GM12874 (cell line): ENCODE data around the gene ARHGAP33.

Experiments
- CTCF ChIP-seq: IDR thresholded peaks from 2 replicates; pipeline ENCODE4 v1.5.1; 2011; ENCODE audit warnings: low read depth, mild to moderate bottlenecking, control low read depth, low read length, moderate library complexity; ENCODE audit not compliant: insufficient read depth

The ARHGAP33 gene

GRCh38 chr19:35816846-35817245 is 41.5 kb downstream of the ARHGAP33 start:
- no peak for TF ChIP-seq CTCF

- no peak for TF ChIP-seq CTCF
Observed at GRCh38 chr19:35818445-35818844, 43.1 kb downstream of the ARHGAP33 start.

GRCh38 chr19:35822579-35822978 is 47.2 kb downstream of the ARHGAP33 start:
- TF ChIP-seq CTCF = no peak

- TF ChIP-seq CTCF = no peak
Observed at GRCh38 chr19:35824150-35824549, 48.8 kb downstream of the ARHGAP33 start.

- TF ChIP-seq CTCF = no peak
Observed at GRCh38 chr19:35828692-35829301, 53.4 kb downstream of the ARHGAP33 start.

GRCh38 chr19:35830986-35831385 is 55.6 kb downstream of the ARHGAP33 start:
- TF ChIP-seq CTCF = no peak

GRCh38 chr19:35832054-35832453 is 56.7 kb downstream of the ARHGAP33 start:
- TF ChIP-seq CTCF = no peak

GRCh38 chr19:35833972-35834371 is 58.6 kb downstream of the ARHGAP33 start:
- no peak for TF ChIP-seq CTCF
